T-cell (primary cell): Measurements from ENCODE around the gene MRPL43. TPM values are rescaled to one million over a fixed set of nuclear protein-coding genes. Genes with fewer than 3 reads are reported as not detected.

ENCODE experiments used
- ATAC-seq, 4 experiments: fragments of 200-7000 bp in 3 of 4; fragments of 150-1000 bp in 1 of 4; cut with Tn5 transposase; replicated peaks in 1 of 4; 1 replicate in 3 of 4; 2 replicates in 1 of 4; pipeline ENCODE4 v1.10.0; 2021; ENCODE audit warnings: moderate library complexity in 3 of 4, mild to moderate bottlenecking in 2 of 4, moderate number of reproducible peaks in 1 of 4
- CTCF ChIA-PET, 2 donors: fragments of 300-600 bp; sonication (Branson Sonifier 250); formaldehyde crosslinking; loops; one replicate each; lab custom pipeline; 2022; ENCODE audit warnings: antibody characterized with exemption in 2 of 2; lab: Charles Lee
- POLR2A ChIA-PET, 2 donors: fragments of 300-600 bp; sonication (Branson Sonifier 250); formaldehyde crosslinking; loops; one replicate each; lab custom pipeline; 2022; ENCODE audit warnings: antibody characterized with exemption in 2 of 2; lab: Charles Lee
- DNase-seq, 35 experiments: peaks; one replicate each; pipeline versions ENCODE4 v3.0.0 to v3.0.0-alpha.2; 2013 to 2023
- H3K27ac ChIP-seq: one replicate; pipeline ENCODE4 v1.5.1; 2013; ENCODE audit warnings: low read length
- H3K27me3 ChIP-seq, 2 experiments: replicated peaks in 1 of 2; 1 replicate in 1 of 2; 2 replicates in 1 of 2; pipeline versions ENCODE4 v1.6.1 to v1.7.0; 2013; ENCODE audit warnings: low read length in 1 of 2, mixed read lengths in 1 of 2; ENCODE audit not compliant: control insufficient read depth in 2 of 2, insufficient read depth in 2 of 2; ENCODE audit errors: extremely low read depth in 1 of 2
- H3K36me3 ChIP-seq, 2 donors: 1 replicate in 1 of 2; 2 replicates in 1 of 2; pipeline versions ENCODE4 v1.6.1 to v1.7.0; 2013; ENCODE audit warnings: low read length in 1 of 2; ENCODE audit not compliant: control insufficient read depth in 2 of 2, insufficient read depth in 1 of 2; ENCODE audit errors: extremely low read depth in 1 of 2
- H3K4me1 ChIP-seq, 2 experiments: 1 replicate in 1 of 2; 2 replicates in 1 of 2; pipeline versions ENCODE4 v1.6.1 to v1.7.0; 2013; ENCODE audit warnings: low read length in 2 of 2, mixed read lengths in 1 of 2; ENCODE audit not compliant: insufficient read depth in 2 of 2, control insufficient read depth in 1 of 2; ENCODE audit errors: extremely low read depth in 1 of 2
- H3K4me3 ChIP-seq, 2 donors: 1 replicate in 1 of 2; 2 replicates in 1 of 2; pipeline versions ENCODE4 v1.5.1 to v1.7.0; 2013; ENCODE audit warnings: mild to moderate bottlenecking in 2 of 2, low read length in 1 of 2, moderate library complexity in 1 of 2; ENCODE audit not compliant: control insufficient read depth in 1 of 2; ENCODE audit errors: extremely low read depth in 1 of 2
- H3K9me3 ChIP-seq: 2 replicates; pipeline ENCODE4 v1.7.0; 2013
- H3K27ac Mint-ChIP-seq, 2 donors: one replicate each; pipeline ENCODE4 v1.8.0; 2020 to 2021; ENCODE audit warnings: mild to moderate bottlenecking in 2 of 2, mixed read lengths in 2 of 2
- H3K27me3 Mint-ChIP-seq, 2 donors: one replicate each; pipeline ENCODE4 v1.8.0; 2021 to 2022; ENCODE audit warnings: mixed read lengths in 2 of 2
- H3K36me3 Mint-ChIP-seq: one replicate; pipeline ENCODE4 v1.8.0; 2021; ENCODE audit warnings: mixed read lengths
- H3K4me1 Mint-ChIP-seq, 3 donors: one replicate each; pipeline ENCODE4 v1.8.0; 2020 to 2022; ENCODE audit warnings: mixed read lengths in 3 of 3, mild to moderate bottlenecking in 1 of 3
- H3K4me3 Mint-ChIP-seq, 3 donors: one replicate each; pipeline ENCODE4 v1.8.0; 2020 to 2022; ENCODE audit warnings: mild to moderate bottlenecking in 3 of 3, mixed read lengths in 3 of 3, moderate library complexity in 3 of 3
- H3K9me3 Mint-ChIP-seq, 3 donors: one replicate each; pipeline ENCODE4 v1.8.0; 2020 to 2022; ENCODE audit warnings: mixed read lengths in 3 of 3
- WGBS: methylation state at CpG from one replicate; pipeline ENCODE4 v1.1.5; 2013; ENCODE audit warnings: missing lambda C conversion rate; ENCODE audit not compliant: insufficient coverage; 5-methylcytosine and 5-hydroxymethylcytosine counted together
- total RNA-seq, 35 experiments: library from RNA in 6 of 35; stranded (reverse) in 6 of 35; fragments of 120-200 nt in 1 of 35; gene quantifications; one replicate each; pipeline versions ENCODE4 v1.2.1 to v1.2.4 and lab custom pipeline; 2013 to 2026

The MRPL43 gene
- total RNA-seq, 5 donors from 2014 or later (not counting 1 experiment from before 2014, with no cell fraction given) = 36.2 to 67.6 (median 60.4) TPM

- Histone ChIP-seq H3K27ac (no peak overlapping the region), H3K36me3 (peaks cover 0 to 15% of the 10 kb centered on the region in 2 donors), H3K4me1 (peaks cover 0 to under 1% of the 10 kb centered on the region in 2 experiments), H3K27me3 (no peaks in the 10 kb centered on the region), H3K9me3 (no peaks in the 10 kb centered on the region), H3K4me3 (no peak overlapping the region)
- ChIA-PET CTCF (no interaction called here), POLR2A (interaction anchor here in 1 of 2 donors (1.4 kb wide), 1 partner anchor 24 kb away, joined by 5 read pairs; the partner anchor contains the start of genes PDZD7 and SFXN3)
- H3K27ac Mint-ChIP-seq = no peak overlapping the region
- no peaks in the 10 kb centered on the region for H3K27me3 Mint-ChIP-seq
- whole genome bisulfite sequencing = 96% methylated on average over 33 of the region's 33 CpGs
- H3K4me3 Mint-ChIP-seq = no peak overlapping the region
- H3K4me1 Mint-ChIP-seq = no peaks in the 10 kb centered on the region
- no peak for ATAC-seq
- H3K9me3 Mint-ChIP-seq = no peaks in the 10 kb centered on the region
- no peak for DNase-seq
- peaks cover 6% of the 10 kb centered on the region for H3K36me3 Mint-ChIP-seq
Observed at GRCh38 chr10:101006593-101007098, 19.3 kb upstream of the MRPL43 start.

- no peak overlapping the region for H3K27ac ChIP-seq
- H3K36me3 ChIP-seq = peaks cover 0 to 15% of the 10 kb centered on the region in 2 donors
- peaks cover 0 to 3% of the 10 kb centered on the region in 2 experiments for H3K4me1 ChIP-seq
- Mint-ChIP-seq H3K4me3 (no peak overlapping the region), H3K9me3 (no peaks in the 10 kb centered on the region), H3K27me3 (no peaks in the 10 kb centered on the region), H3K27ac (peak overlapping the region in 1 of 2 donors; percentile 23), H3K36me3 (peaks cover 6% of the 10 kb centered on the region), H3K4me1 (peaks cover 2 to 4% (median 3%) of the 10 kb centered on the region in 3 donors)
- POLR2A ChIA-PET = interaction anchor here in 1 of 2 donors (0.6 to 1.4 kb wide), 2 partner anchors 11 to 24 kb away, joined by 4 to 5 read pairs; partner anchors contain the start of genes PDZD7 and SFXN3
- H3K9me3 ChIP-seq = no peaks in the 10 kb centered on the region
- ATAC-seq (no peak), DNase-seq (no peak)
- WGBS = 64% methylated on average over 2 of the region's 4 CpGs
- H3K27me3 ChIP-seq = no peaks in the 10 kb centered on the region
- no peak overlapping the region for H3K4me3 ChIP-seq
- CTCF ChIA-PET = interaction anchor here in 1 of 2 donors (1.3 kb wide), 1 partner anchor 13 kb away, joined by 5 read pairs; no protein-coding TSS in a partner anchor
Observed at GRCh38 chr10:101005869-101006567, 18.7 kb upstream of the MRPL43 start.

GRCh38 chr10:101005361-101005760 lies 18.1 kb upstream of the MRPL43 start:
- 95% methylated on average over 20 of the region's 23 CpGs for WGBS

GRCh38 chr10:101003639-101004206 lies 16.4 kb upstream of the MRPL43 start:
- peaks cover 2 to 18% of the 10 kb centered on the region in 2 experiments for H3K4me1 ChIP-seq
- H3K4me3 ChIP-seq = no peak overlapping the region
- peaks cover 0 to 15% of the 10 kb centered on the region in 2 donors for H3K36me3 ChIP-seq
- Mint-ChIP-seq H3K4me1 (peaks cover 10 to 12% (median 12%) of the 10 kb centered on the region in 3 donors), H3K4me3 (no peak overlapping the region), H3K9me3 (no peaks in the 10 kb centered on the region), H3K27me3 (no peaks in the 10 kb centered on the region), H3K36me3 (peaks cover 6% of the 10 kb centered on the region), H3K27ac (no peak overlapping the region)
- POLR2A ChIA-PET = no interaction called here
- CTCF ChIA-PET = interaction anchor here in 1 of 2 donors (1.4 kb wide), 1 partner anchor 56 kb away, joined by 4 read pairs; no protein-coding TSS in a partner anchor
- ATAC-seq = no peak
- no peaks in the 10 kb centered on the region for H3K27me3 ChIP-seq
- H3K27ac ChIP-seq = no peak overlapping the region
- no peak for DNase-seq
- no peaks in the 10 kb centered on the region for H3K9me3 ChIP-seq
- WGBS = 98% methylated on average over 15 of the region's 18 CpGs

More at GRCh38 chr10:101005361-101005760, 18.1 kb upstream of the MRPL43 start:
- Histone ChIP-seq H3K27ac (no peak overlapping the region), H3K36me3 (peaks cover 0 to 15% of the 10 kb centered on the region in 2 donors), H3K4me3 (no peak overlapping the region), H3K27me3 (no peaks in the 10 kb centered on the region), H3K4me1 (peaks cover 0 to 8% of the 10 kb centered on the region in 2 experiments), H3K9me3 (no peaks in the 10 kb centered on the region)
- Mint-ChIP-seq H3K4me3 (no peak overlapping the region), H3K4me1 (peaks cover 5 to 9% (median 7%) of the 10 kb centered on the region in 3 donors), H3K36me3 (peaks cover 6% of the 10 kb centered on the region), H3K9me3 (no peaks in the 10 kb centered on the region), H3K27me3 (no peaks in the 10 kb centered on the region), H3K27ac (no peak overlapping the region)
- no peak for ATAC-seq
- CTCF ChIA-PET = interaction anchor here in 1 of 2 donors (1.3 kb wide), 1 partner anchor 13 kb away, joined by 5 read pairs; no protein-coding TSS in a partner anchor
- no peak for DNase-seq
- POLR2A ChIA-PET = interaction anchor here in 1 of 2 donors (0.6 kb wide), 1 partner anchor 18 kb away, joined by 3 read pairs; no protein-coding TSS in a partner anchor

- ATAC-seq (no peak), DNase-seq (no peak)
- Histone ChIP-seq H3K27me3 (no peaks in the 10 kb centered on the region), H3K27ac (no peak overlapping the region), H3K4me3 (no peak overlapping the region), H3K9me3 (no peaks in the 10 kb centered on the region), H3K4me1 (peaks cover 10 to 29% of the 10 kb centered on the region in 2 experiments), H3K36me3 (peaks cover 0 to 15% of the 10 kb centered on the region in 2 donors)
- Mint-ChIP-seq H3K4me1 (peaks cover 13 to 22% (median 22%) of the 10 kb centered on the region in 3 donors), H3K36me3 (peaks cover 6% of the 10 kb centered on the region), H3K27ac (no peak overlapping the region), H3K27me3 (no peaks in the 10 kb centered on the region), H3K9me3 (no peaks in the 10 kb centered on the region), H3K4me3 (no peak overlapping the region)
- CTCF ChIA-PET = interaction anchor here in 1 of 2 donors (2.1 kb wide), 1 partner anchor 12 kb away, joined by 6 read pairs; no protein-coding TSS in a partner anchor
- 94% methylated on average over 10 of the region's 11 CpGs for WGBS
- POLR2A ChIA-PET = interaction anchor here in 1 of 2 donors (0.6 kb wide), 1 partner anchor 10 kb away, joined by 5 read pairs; no protein-coding TSS in a partner anchor
Observed at GRCh38 chr10:101002456-101002855, 15.2 kb upstream of the MRPL43 start.

- no peaks in the 10 kb centered on the region for H3K27me3 Mint-ChIP-seq
- Histone ChIP-seq H3K27me3 (no peaks in the 10 kb centered on the region), H3K36me3 (peaks cover 0 to 15% of the 10 kb centered on the region in 2 donors), H3K27ac (no peak overlapping the region), H3K4me1 (peaks cover 10 to 32% of the 10 kb centered on the region in 2 experiments), H3K9me3 (no peaks in the 10 kb centered on the region), H3K4me3 (no peak overlapping the region)
- H3K9me3 Mint-ChIP-seq = no peaks in the 10 kb centered on the region
- ATAC-seq (no peak), DNase-seq (no peak)
- CTCF ChIA-PET = interaction anchor here in 1 of 2 donors (0.6 to 2.1 kb wide), 2 partner anchors 13 to 1549 kb away, joined by 3 to 6 read pairs; no protein-coding TSS in a partner anchor
- H3K27ac Mint-ChIP-seq = no peak overlapping the region
- peaks cover 16 to 24% (median 23%) of the 10 kb centered on the region in 3 donors for H3K4me1 Mint-ChIP-seq
- H3K4me3 Mint-ChIP-seq = no peak overlapping the region
- H3K36me3 Mint-ChIP-seq = peaks cover 6% of the 10 kb centered on the region
- 91% methylated on average over 5 of the region's 5 CpGs for WGBS
- POLR2A ChIA-PET = no interaction called here
Observed at GRCh38 chr10:101001659-101002035, 14.3 kb upstream of the MRPL43 start.
